Gastroesophageal sphincter (tissue), 3 donors: ENCODE results near the gene PARN.

Source experiments
- POLR2AphosphoS5 ChIP-seq: sonication (generic); formaldehyde crosslinking; IDR thresholded peaks from one replicate; pipeline ENCODE4 v1.6.1; 2017; ENCODE audit warnings: antibody characterized with exemption
- TF ChIP-seq, protein P1 (sequence below), 4 experiments: fragments of 200-600 bp in 2 of 4; fragments of 450-650 bp in 2 of 4; sonication (generic) in 1 of 4; IDR thresholded peaks; one replicate each; pipeline ENCODE4 v1.5.1; 2017 to 2019; ENCODE audit warnings: antibody characterized with exemption in 4 of 4, mild to moderate bottlenecking in 2 of 4, moderate library complexity in 2 of 4

DNA sequence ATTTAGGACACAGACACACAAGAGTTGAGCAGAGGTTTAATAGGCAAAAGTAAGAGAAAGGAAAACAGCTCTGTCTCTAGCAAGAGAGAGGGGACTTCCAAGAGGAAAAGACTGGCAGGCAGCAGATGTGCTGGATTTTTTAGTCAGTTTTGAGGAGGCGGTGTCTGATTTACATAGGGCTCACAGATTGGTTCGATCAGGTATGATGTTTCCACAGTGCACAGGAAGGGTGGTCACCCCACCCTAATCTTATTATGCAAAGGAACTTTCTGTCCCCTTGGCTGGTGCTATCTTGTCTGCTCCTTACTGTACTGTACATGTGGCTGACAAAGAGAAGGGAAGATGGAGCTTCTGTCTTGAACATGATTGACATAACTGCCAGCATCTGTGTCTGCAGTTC is 28.0 kb upstream of the PARN start:
- TF ChIP-seq, protein P1, sequence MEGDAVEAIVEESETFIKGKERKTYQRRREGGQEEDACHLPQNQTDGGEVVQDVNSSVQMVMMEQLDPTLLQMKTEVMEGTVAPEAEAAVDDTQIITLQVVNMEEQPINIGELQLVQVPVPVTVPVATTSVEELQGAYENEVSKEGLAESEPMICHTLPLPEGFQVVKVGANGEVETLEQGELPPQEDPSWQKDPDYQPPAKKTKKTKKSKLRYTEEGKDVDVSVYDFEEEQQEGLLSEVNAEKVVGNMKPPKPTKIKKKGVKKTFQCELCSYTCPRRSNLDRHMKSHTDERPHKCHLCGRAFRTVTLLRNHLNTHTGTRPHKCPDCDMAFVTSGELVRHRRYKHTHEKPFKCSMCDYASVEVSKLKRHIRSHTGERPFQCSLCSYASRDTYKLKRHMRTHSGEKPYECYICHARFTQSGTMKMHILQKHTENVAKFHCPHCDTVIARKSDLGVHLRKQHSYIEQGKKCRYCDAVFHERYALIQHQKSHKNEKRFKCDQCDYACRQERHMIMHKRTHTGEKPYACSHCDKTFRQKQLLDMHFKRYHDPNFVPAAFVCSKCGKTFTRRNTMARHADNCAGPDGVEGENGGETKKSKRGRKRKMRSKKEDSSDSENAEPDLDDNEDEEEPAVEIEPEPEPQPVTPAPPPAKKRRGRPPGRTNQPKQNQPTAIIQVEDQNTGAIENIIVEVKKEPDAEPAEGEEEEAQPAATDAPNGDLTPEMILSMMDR (IDR thresholded peaks at IDR 0.05) = no peak
- no peak for TF ChIP-seq POLR2AphosphoS5
